HG02610 (cell line): ENCODE data around the gene ARNT2.
"Not testable (repeated sequence)": the region's sequence is repeated elsewhere in the genome, so short reads cannot be mapped to it uniquely, and the experiment has no call there.

ENCODE experiments used
- ATAC-seq: cut with Tn5 transposase; IDR thresholded peaks from one replicate; pipeline ENCODE4 v1.9.1; 2021; ENCODE audit warnings: mild to moderate bottlenecking, moderate library complexity; ENCODE audit not compliant: unreplicated experiment

The ARNT2 gene

GRCh38 chr15:80404057-80404760 is at the start of gene ARNT2:
Gene ARNT2, plus strand, starts transcription at chr15:80404382. Its CDS starts 134 bp downstream, at chr15:80404516.
- no peak for ATAC-seq

DNA sequence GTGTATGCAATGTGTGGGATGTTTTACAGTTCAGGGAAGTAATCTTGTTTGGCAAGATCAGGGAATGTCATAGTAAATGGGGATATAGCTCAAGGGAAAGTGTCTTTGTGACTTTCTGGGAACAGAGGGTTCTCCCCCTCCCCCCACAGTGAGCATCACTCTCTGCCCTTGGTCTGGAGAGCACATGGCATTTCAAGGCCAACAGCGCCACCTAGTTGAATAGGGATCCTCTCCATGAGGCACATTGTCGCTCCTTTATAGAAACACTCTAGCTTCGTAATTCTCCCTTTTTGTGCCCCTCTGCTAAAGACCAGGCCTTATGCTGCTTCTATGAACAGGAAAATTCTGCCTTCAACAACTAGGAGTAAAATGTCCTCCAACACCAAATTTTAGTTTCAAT is 37.1 kb upstream of the ARNT2 start:
- ATAC-seq: no peak

DNA sequence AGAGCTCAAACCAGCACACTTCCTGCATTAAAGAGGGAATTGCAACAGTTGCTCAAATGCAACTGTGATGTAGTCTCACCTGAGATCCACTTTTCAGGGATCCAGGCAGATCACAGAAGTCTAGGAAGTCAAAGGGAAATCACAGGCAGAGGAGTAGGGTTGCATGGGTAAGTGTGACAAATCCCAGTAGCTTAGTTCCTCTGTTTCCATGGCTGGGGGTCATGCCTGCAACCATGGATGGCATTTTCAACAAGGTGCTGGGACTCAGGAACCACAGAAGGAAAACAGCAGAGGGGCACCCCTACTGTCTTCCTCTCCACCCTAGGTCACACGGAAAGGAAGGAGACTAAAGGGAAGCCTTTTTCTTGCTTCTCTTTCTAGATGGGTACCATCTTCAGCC is 36.5 kb upstream of the ARNT2 start:
- ATAC-seq: no peak

- ATAC-seq: no peak
Observed at GRCh38 chr15:80371924-80372323, 32.3 kb upstream of the ARNT2 start.

GRCh38 chr15:80374441-80374840 is 29.7 kb upstream of the ARNT2 start:
- ATAC-seq: no peak

DNA sequence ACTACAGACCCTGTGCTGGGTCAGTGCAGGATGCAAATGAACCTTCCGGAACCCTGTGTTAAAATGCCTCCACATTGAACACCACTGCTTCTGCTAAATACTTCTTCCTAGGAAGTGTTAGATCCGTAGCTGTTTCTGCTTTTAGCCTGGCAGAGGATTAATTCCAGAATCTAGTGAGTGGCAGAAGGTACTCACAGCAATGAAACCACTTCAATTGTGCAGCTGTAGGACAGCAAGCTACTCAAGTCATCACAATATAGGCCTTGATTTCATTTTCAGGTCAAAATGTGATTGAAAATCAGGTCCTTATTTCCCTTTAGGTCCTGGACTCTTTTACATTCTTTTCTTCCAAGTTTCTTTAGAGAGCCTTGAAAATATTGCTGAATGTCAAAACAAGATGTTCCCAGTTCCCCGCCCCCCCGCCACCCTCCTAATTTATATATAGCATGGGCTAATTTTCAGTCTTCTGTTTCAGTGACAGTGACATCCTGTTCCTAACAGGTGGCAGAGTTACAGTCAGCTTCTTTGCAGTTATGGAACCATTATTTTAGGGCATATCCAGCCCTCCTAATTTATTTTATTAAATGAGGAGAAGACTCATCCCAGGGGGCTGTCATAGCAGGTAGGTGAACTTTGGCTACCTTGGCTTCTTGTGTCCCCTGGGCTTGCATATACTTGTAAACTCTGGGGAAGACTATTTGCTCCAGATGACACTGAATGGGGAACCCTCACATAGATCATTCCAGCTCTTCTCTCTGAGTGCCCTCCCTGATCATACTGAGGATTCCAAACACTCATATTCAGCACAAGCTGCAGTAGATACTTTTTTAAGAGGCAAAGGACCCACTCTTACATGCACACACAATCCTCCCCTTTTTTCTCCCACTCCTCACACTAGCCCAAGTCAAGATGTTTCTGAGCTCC is 28.0 kb upstream of the ARNT2 start:
- no peak for ATAC-seq

DNA sequence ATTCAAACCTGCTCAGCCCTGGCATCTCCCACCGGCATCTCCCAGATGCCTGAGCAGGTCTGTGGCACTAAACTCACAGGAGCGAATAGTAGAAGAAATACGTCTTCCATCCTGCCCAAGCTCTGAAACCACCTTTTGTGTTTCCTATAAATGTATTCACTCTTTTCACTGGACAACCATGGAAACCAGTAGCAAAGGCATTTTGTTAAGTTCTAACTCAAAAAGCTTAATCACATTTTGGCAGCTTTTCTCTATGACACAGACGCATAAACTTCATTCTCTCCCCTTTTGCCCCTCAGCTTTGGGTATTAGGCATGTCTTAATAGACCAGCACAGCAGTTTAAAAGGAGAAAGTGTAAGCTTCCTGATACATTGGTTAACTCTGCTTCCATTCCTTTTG is 24.5 kb upstream of the ARNT2 start:
- no peak for ATAC-seq

DNA sequence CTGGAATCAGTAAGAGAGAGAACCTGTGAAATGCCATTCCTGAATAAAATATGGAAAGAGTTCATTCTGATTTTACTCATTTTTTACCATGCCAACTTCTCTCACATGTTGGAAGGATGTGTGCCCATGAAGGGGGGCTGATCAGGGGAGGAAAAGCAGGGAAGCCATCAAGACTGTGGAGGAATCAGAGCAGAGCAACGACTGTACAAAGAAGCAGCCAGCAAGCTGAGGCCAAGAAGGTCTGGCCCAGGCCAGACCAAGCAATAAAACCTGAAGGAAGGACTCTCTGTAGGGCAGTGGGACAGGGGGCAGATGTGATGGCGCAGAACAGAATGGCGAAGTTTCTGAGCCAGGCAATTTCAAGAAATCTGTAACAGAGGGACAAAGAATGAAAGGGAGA is 24.0 kb upstream of the ARNT2 start:
- no peak for ATAC-seq

- no peak for ATAC-seq
Observed at GRCh38 chr15:80382285-80382684, 21.9 kb upstream of the ARNT2 start.

DNA sequence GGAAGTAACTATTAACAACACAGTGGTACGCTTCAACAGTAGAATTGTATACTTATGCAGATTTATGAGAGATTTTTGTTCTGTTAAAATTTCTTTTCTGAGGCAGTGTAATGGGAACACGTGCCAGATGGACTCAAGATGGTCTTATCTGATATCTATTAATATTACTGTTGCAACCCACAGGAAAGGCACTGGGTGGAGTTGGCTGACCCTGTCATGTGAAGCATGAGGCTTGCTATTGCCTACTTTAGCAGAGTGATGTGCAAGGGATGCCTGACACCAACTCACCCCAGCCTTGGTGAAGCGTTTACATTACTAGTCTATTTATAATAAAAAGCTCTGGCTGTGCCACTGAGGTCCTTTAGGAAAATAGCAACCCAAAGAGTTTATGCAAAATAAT is 19.8 kb upstream of the ARNT2 start:
- ATAC-seq: no peak

GRCh38 chr15:80386151-80386550 is 18.0 kb upstream of the ARNT2 start:
- ATAC-seq: no peak

- no peak for ATAC-seq
Observed at GRCh38 chr15:80388326-80388725, 15.9 kb upstream of the ARNT2 start.

DNA sequence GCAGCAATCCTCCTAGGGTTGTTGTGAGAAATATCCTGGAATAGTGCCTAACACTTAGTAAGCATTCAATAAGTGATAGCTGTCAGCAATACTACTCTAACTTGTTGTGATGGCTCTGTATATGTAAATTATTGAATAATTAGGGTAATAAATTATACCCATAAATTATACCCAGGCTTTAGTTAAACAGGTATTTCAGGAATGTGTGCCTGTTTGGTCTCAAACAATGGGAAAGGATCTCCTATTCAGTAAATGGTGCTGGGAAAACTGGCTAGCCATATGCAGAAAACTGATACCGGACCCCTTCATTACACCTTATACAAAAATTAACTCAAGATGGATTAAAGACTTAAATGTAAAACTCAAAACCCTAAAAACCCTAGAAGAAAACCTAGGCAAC is 14.8 kb upstream of the ARNT2 start:
- ATAC-seq: no peak

GRCh38 chr15:80390942-80391341 is 13.2 kb upstream of the ARNT2 start:
- not testable (repeated sequence) for ATAC-seq

DNA sequence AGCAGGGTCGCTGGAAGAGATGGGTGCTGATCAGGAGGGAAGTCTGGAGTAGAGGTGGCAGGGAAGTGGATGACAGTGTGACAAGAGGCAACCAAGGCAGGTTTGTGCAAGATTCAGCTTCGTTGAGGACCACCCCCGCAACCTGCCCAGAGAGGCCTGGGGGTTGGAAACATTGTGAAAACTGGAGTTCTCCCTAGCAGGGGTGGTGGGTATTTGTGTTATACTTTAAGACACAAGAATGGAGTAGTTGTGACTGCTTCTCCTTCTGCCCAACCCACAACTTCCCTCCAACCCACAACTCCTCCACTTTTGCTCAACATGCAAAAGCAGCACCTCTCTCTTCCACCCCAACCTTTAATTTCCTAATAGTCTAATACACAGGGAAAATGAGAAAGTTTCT is 8.6 kb upstream of the ARNT2 start:
- no peak for ATAC-seq

GRCh38 chr15:80396096-80396495 is 8.1 kb upstream of the ARNT2 start:
- ATAC-seq: no peak

GRCh38 chr15:80399508-80399907 is 4.7 kb upstream of the ARNT2 start:
- ATAC-seq: no peak

DNA sequence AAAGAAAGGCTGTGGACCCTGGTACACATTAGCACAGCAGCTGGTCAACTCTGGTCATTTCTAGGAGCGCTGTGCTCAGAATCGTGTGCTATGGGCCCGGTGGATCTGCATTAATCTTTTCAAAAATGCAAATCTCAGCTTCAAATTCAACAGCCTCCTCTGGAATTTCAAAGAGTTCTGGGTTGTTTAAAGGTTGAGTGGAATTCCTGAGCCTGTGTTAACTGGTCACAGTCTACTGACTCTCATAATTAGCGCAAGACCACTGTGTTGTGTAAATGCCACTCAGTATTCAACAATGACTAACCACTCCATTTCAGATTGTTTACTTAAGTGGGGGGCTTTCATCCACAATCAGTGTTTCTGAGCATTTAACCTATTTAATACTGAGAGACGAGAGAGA is 2.7 kb upstream of the ARNT2 start:
- no peak for ATAC-seq

DNA sequence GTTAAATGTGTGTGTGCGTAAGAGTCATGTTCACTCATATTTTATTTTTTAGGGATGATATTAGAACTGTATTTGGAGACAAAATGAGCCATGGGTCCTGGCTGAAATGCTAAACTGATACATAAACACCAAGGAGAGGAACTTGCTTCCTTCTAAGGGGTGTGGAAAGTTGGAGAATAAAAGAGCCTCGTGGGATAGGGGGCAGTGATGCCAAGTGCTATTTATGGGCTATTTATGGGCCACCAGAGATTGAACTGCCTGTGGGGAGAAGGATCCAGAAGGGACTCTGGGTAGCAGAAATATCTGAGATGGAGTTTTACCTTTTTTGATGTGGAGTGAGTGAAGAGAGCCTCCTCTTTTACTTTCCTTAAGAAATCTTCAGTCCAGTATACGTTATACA is 1.8 kb upstream of the ARNT2 start:
- ATAC-seq: no peak

GRCh38 chr15:80403712-80404056 is 498 bp upstream of the ARNT2 start:
- no peak for ATAC-seq

DNA sequence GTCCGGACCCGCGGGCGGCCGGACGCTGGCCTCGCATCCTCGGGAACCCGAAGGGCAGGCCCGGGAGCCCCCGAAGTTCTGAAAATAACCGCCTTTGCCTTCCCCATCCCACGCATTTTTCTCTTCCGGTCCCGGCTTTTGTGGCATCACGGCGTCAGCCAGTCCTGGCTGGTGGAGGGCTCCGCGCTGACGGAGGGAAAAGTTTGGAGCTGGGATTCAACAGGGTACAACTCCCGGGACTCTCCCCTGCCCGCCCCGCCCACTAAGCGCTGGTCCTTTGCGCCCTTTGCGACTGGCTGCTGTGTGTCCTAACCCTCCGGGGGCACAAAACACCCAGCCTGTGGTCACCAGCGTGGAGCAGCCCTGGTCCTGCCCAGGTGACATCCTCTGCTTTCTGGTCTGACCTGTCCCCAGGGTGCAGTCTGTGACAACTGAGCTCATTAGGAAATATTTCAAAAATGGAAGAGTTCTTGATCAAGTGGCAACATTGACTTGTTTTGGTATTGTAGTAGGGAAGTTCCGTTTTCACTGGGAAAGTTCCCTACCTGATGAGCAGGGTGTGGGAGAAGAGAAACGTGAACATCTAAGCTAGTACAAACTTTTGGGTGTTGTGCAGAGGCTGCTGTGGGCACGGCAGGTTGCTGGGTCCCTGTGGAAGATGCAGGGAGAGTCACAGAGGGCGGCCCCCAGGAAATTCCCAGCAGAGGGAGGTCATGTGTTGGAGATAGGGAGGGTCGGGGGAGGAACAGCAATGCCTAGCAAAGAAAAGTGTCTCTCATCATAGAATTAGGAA is 775 bp downstream of the ARNT2 start:
- no peak for ATAC-seq

- ATAC-seq: no peak
Observed at GRCh38 chr15:80405554-80405850, 1.3 kb downstream of the ARNT2 start.
